K562 (cell line): ENCODE results near the gene PRKAG2. TPM values are rescaled to one million over a fixed set of nuclear protein-coding genes. Genes with fewer than 3 reads are reported as not detected.

Source experiments
- ATAC-seq: fragments of 200-7000 bp; cut with Tn5 transposase; 3 replicates; pipeline ENCODE4 v1.9.1; 2020; ENCODE audit warnings: moderate library complexity
- BruUV-seq: library from RNA; stranded (reverse); fragments of 400-500 nt; replicated peaks from 2 replicates; lab custom pipeline; 2021; lab: Mats Ljungman, UMichigan
- CTCF ChIA-PET: fragments of 300-600 bp; formaldehyde crosslinking; extraction: SDS; loops from one replicate; lab custom pipeline; 2021; ENCODE audit warnings: low intra/inter-chr PET ratio; lab: Yijun Ruan, JAX
- POLR2A ChIA-PET: fragments of 300-600, 350-650 bp; sonication (Branson Sonifier 250); formaldehyde crosslinking; extraction: SDS; loops from one replicate; lab custom pipeline; 2021; ENCODE audit warnings: antibody characterized with exemption, inconsistent platforms; lab: Yijun Ruan, JAX
- DNase-seq, 4 experiments: peaks; one replicate each; pipeline versions ENCODE4 v3.0.0 to v3.0.0-alpha.2; 2011 to 2018; ENCODE audit warnings: low spot score in 3 of 4, mixed read lengths in 3 of 4; ENCODE audit errors: extremely low read depth in 1 of 4
- FAIRE-seq: peaks from 2 replicates; lab custom pipeline; 2011; peaks lifted over from hg19 to GRCh38; lab: Jason Lieb, UNC
- H2AFZ ChIP-seq: 2 replicates; pipeline ENCODE4 v1.6.0; 2011; ENCODE audit warnings: low read depth, low read length, control low read depth, inconsistent platforms
- H3K27ac ChIP-seq: fragments of 200-600 bp; 3 replicates; pipeline ENCODE4 v1.8.0; 2011; ENCODE audit warnings: low read depth, mild to moderate bottlenecking, control low read depth, inconsistent platforms, low read length, moderate library complexity, mixed read lengths; ENCODE audit errors: extremely low read depth
- H3K27me3 ChIP-seq, 2 experiments: fragments of 300-600 bp in 1 of 2; 2 replicates in 1 of 2; 3 replicates in 1 of 2; pipeline versions ENCODE4 v1.6.0 to v1.8.0; 2011; ENCODE audit warnings: inconsistent platforms in 2 of 2, low read length in 2 of 2, mild to moderate bottlenecking in 1 of 2, mixed read lengths in 1 of 2, moderate library complexity in 1 of 2; ENCODE audit not compliant: control insufficient read depth in 2 of 2, insufficient read depth in 2 of 2
- H3K36me3 ChIP-seq: fragments of 300-600 bp; 3 replicates; pipeline ENCODE4 v1.8.0; 2011; ENCODE audit warnings: mild to moderate bottlenecking, low read length, inconsistent platforms; ENCODE audit not compliant: control insufficient read depth, insufficient read depth
- H3K4me1 ChIP-seq, 2 experiments: fragments of 200-600 bp in 1 of 2; replicated peaks in 1 of 2; 2 replicates in 1 of 2; 3 replicates in 1 of 2; pipeline versions ENCODE4 v1.5.1 to v1.8.0; 2011; ENCODE audit warnings: inconsistent platforms in 2 of 2, low read length in 2 of 2, mild to moderate bottlenecking in 1 of 2, mixed read lengths in 1 of 2, moderate library complexity in 1 of 2; ENCODE audit not compliant: control insufficient read depth in 2 of 2, insufficient read depth in 2 of 2
- H3K4me2 ChIP-seq: 2 replicates; pipeline ENCODE4 v1.6.1; 2011; ENCODE audit warnings: low read length, control low read depth, inconsistent platforms, mixed read lengths; ENCODE audit not compliant: insufficient read depth
- H3K4me3 ChIP-seq: fragments of 200-600 bp; sonication (generic), shearing (Covaris generic); 2 replicates; pipeline ENCODE4 v1.5.1; 2016; ENCODE audit warnings: control low read depth, inconsistent platforms
- H3K79me2 ChIP-seq: fragments of 200-600 bp; 3 replicates; pipeline ENCODE4 v1.8.0; 2011; ENCODE audit warnings: low read length, inconsistent platforms; ENCODE audit not compliant: control insufficient read depth, insufficient read depth
- H3K9ac ChIP-seq, 2 experiments: 2 replicates each; pipeline versions ENCODE4 v1.6.0 to v1.6.1; 2011; ENCODE audit warnings: low read depth in 2 of 2, low read length in 2 of 2, control low read depth in 1 of 2, inconsistent platforms in 1 of 2, mild to moderate bottlenecking in 1 of 2, mixed read lengths in 1 of 2; ENCODE audit not compliant: insufficient read depth in 1 of 2
- H3K9me1 ChIP-seq: one replicate; pipeline ENCODE4 v1.6.0; 2011; ENCODE audit warnings: inconsistent platforms, mild to moderate bottlenecking, low read length, moderate library complexity; ENCODE audit not compliant: control insufficient read depth, insufficient read depth
- H3K9me3 ChIP-seq: replicated peaks from 2 replicates; pipeline ENCODE4 v1.5.1; 2011; ENCODE audit warnings: low read depth, low read length, inconsistent platforms; ENCODE audit not compliant: control insufficient read depth, insufficient read depth
- H4K20me1 ChIP-seq: replicated peaks from 2 replicates; pipeline ENCODE4 v1.6.1; 2011; ENCODE audit warnings: low read length, inconsistent platforms, mixed read lengths; ENCODE audit not compliant: control insufficient read depth, insufficient read depth
- BCLAF1 ChIP-seq, 2 experiments: fragments of 450-650 bp in 1 of 2; IDR thresholded peaks; 2 replicates each; pipeline ENCODE4 v1.6.1; 2011 to 2017; ENCODE audit warnings: low read depth in 2 of 2, antibody characterized with exemption in 1 of 2, borderline replicate concordance in 1 of 2, low read length in 1 of 2, mild to moderate bottlenecking in 1 of 2, mixed read lengths in 1 of 2; ENCODE audit not compliant: control insufficient read depth in 1 of 2
- BHLHE40 ChIP-seq: IDR thresholded peaks from 2 replicates; pipeline ENCODE4 v1.6.1; 2011; ENCODE audit warnings: low read length, improper control_type of control experiment
- KAT2B ChIP-seq: IDR thresholded peaks from one replicate; pipeline ENCODE4 v1.6.1; 2012; ENCODE audit warnings: low read depth, mild to moderate bottlenecking, control low read depth, inconsistent platforms, low read length, moderate library complexity
- NELFE ChIP-seq: IDR thresholded peaks from 2 replicates; pipeline ENCODE4 v1.6.1; 2011; ENCODE audit warnings: mild to moderate bottlenecking; ENCODE audit not compliant: insufficient read depth, insufficient read length
- PBX2 ChIP-seq, 2 experiments: IDR thresholded peaks in 1 of 2; conservative IDR thresholded peaks in 1 of 2; 2 replicates each; pipeline ENCODE4 v1.6.1; 2016; ENCODE audit warnings: low read depth in 2 of 2, mild to moderate bottlenecking in 1 of 2, missing compliant biosample characterization in 1 of 2, missing genetic modification characterization in 1 of 2, moderate library complexity in 1 of 2
- SMAD1 ChIP-seq: fragments of 150-350 bp; IDR thresholded peaks from 2 replicates; pipeline ENCODE4 v1.6.1; 2014; ENCODE audit warnings: low read length, low read depth; ENCODE audit not compliant: partially characterized antibody
- TEAD1 ChIP-seq, 2 experiments: fragments of 450-650 bp in 1 of 2; sonication (generic) in 1 of 2; formaldehyde crosslinking; IDR thresholded peaks; 2 replicates each; pipeline versions ENCODE4 v1.4.0 to v1.8.0; 2020 to 2022; ENCODE audit warnings: mild to moderate bottlenecking in 2 of 2, missing genetic modification reagents in 1 of 2
- U2AF2 ChIP-seq: fragments of 200-400 bp; formaldehyde crosslinking; optimal IDR thresholded peaks from 2 replicates; pipeline ENCODE3; 2017; ENCODE audit warnings: low read depth, mild to moderate bottlenecking, low read length
- ZNF175 ChIP-seq: fragments of 200-800 bp; sonication (Bioruptor generic); IDR thresholded peaks from 2 replicates; pipeline ENCODE4 v1.6.1; 2016; ENCODE audit warnings: low read depth, mild to moderate bottlenecking, missing genetic modification characterization, missing compliant biosample characterization
- ZNF232 ChIP-seq: sonication (generic); formaldehyde crosslinking; IDR thresholded peaks from 2 replicates; pipeline ENCODE4 v1.8.0; 2022; ENCODE audit warnings: mild to moderate bottlenecking, missing genetic modification reagents
- ZNF668 ChIP-seq: fragments of 250-450 bp; sonication (Bioruptor Pico); IDR thresholded peaks from 2 replicates; pipeline ENCODE4 v1.8.0; 2022; ENCODE audit warnings: mild to moderate bottlenecking, inconsistent platforms
- ZNF830 ChIP-seq: fragments of 250-450 bp; sonication (Bioruptor Pico); IDR thresholded peaks from 2 replicates; pipeline ENCODE4 v1.5.0; 2021; ENCODE audit warnings: mild to moderate bottlenecking
- WGBS: fragments of 100-300 bp; shearing (Covaris generic); methylation state at CpG from one replicate; pipeline ENCODE4 v1.1.6; 2016; ENCODE audit warnings: low coverage, mixed read lengths; ENCODE audit not compliant: insufficient coverage; ENCODE audit errors: missing lambda C conversion rate; 5-methylcytosine and 5-hydroxymethylcytosine counted together
- in situ Hi-C: fragments of 300-500 bp; cut with MboI; formaldehyde crosslinking; loops from 4 replicates; pipeline ENCODE4 v1.15.0; 2018; ENCODE audit warnings: inconsistent platforms, mixed read lengths
- intact Hi-C: fragments of 100-400 bp; cut with micrococcal nuclease; formaldehyde crosslinking; loops from 2 replicates; pipeline ENCODE4 v1.14.2; 2022
- polyA plus RNA-seq, 8 experiments: library from polyadenylated mRNA; depleted of rRNA in 4 of 8; stranded (reverse) in 5 of 8; unstranded in 3 of 8; fragments of >200 nt; fragmentation: Nextera tagmentation in 2 of 8; fragmentation: Illumina TruSeq in 1 of 8; extraction: Ambion mirVana in 2 of 8; extraction: Trizol in 1 of 8; gene quantifications; 2 replicates each; pipeline versions ENCODE4 v1.2.1 to v1.2.3, GENCODE V29; 2011 to 2014; ENCODE audit warnings: inconsistent platforms in 1 of 8, missing spikeins in 1 of 8
- total RNA-seq, 7 experiments: library from RNA; depleted of rRNA in 6 of 7; stranded (reverse); fragments of >200 nt in 6 of 7; fragmentation: Illumina TruSeq in 2 of 7; extraction: Trizol in 2 of 7; gene quantifications; 2 replicates each; pipeline versions ENCODE4 v1.2.1 to v1.2.3, GENCODE V29; 2011 to 2021; ENCODE audit warnings: low replicate concordance in 1 of 7

PRKAG2 gene
- total and polyA plus RNA-seq, 9 of the 15 experiments (the other 6 are each of a cell fraction or from before 2014, with no cell fraction given) = 0.99 to 5.6 (median 3.3) TPM

- no peak for TF ChIP-seq ZNF232 (CRISPR knock-in tag)
- TF ChIP-seq U2AF2 = no peak
- no peak for TF ChIP-seq ZNF830 (CRISPR knock-in tag)
- no peak for TF ChIP-seq ZNF175 (CRISPR knock-in tag)
- TF ChIP-seq NELFE = no peak
- TF ChIP-seq ZNF668 (CRISPR knock-in tag) = no peak
- TF ChIP-seq TEAD1 (CRISPR knock-in tag; IDR thresholded peaks at IDR 0.05) = no peak
Measured at GRCh38 chr7:151818674-151819519, 58.0 kb downstream of the PRKAG2 start (continued).

GRCh38 chr7:151817981-151818673, 58.8 kb downstream of the PRKAG2 start:
- intact Hi-C loops = no loop called here
- TF ChIP-seq BCLAF1 (IDR thresholded peaks at IDR 0.05; ENCODE audit: borderline replicate concordance in 1 of 2, control insufficient read depth in 1 of 2, low read depth in 2 of 2, low read length in 1 of 2) (no peak), KAT2B (no peak), PBX2 (CRISPR knock-in tag; IDR thresholded peaks at IDR 0.05; ENCODE audit: low read depth) (no peak), PBX2 (tag; conservative IDR thresholded peaks at IDR 0.05; ENCODE audit: low read depth) (no peak), BHLHE40 (no peak), SMAD1 (no peak)

More at GRCh38 chr7:151817981-151818673, 58.8 kb downstream of the PRKAG2 start:
- Histone ChIP-seq H3K4me3 (no peak overlapping the region), H3K79me2 (no peaks in the 10 kb centered on the region), H3K9me3 (no peaks in the 10 kb centered on the region), H3K4me1 (no peaks in the 10 kb centered on the region; a peak in 2 of 5 replicates), H3K9ac (no peak overlapping the region), H4K20me1 (peaks cover 7% of the 10 kb centered on the region; the same call in 1 of the 2 replicates), H3K27ac (no peak overlapping the region), H3K27me3 (peaks cover 70 to 95% of the 10 kb centered on the region in 2 experiments), H3K4me2 (no peak overlapping the region), H2AFZ (no peak overlapping the region), H3K9me1 (peaks cover 5% of the 10 kb centered on the region), H3K36me3 (no peaks in the 10 kb centered on the region)
- DNase-seq = no peak
- no peak for ATAC-seq
- POLR2A ChIA-PET = interaction anchor here (1.5 kb wide), 1 partner anchor 29 kb away, joined by 5 read pairs; no protein-coding TSS in a partner anchor
- BruUV-seq = no TSS peak
- CTCF ChIA-PET = no interaction called here
- FAIRE-seq = no peak
- in situ Hi-C loops = no loop called here
- WGBS = under 1% methylated on average over 8 of the region's 8 CpGs
